Fibroblast of villous mesenchyme (primary cell): Measurements from ENCODE around the gene CAMK1D. TPM values are rescaled to one million over a fixed set of nuclear protein-coding genes. Genes with fewer than 3 reads are reported as not detected.
"Not testable (repeated sequence)": the region's sequence is repeated elsewhere in the genome, so short reads cannot be mapped to it uniquely, and the experiment has no call there.

Experiments used
- DNase-seq: peaks from one replicate; pipeline ENCODE4 v3.0.0-alpha.2; 2010; ENCODE audit warnings: low read depth
- H3K4me3 ChIP-seq: 2 replicates; pipeline ENCODE4 v1.5.1; 2011; ENCODE audit warnings: low read depth, mild to moderate bottlenecking, low read length
- total RNA-seq: library from RNA; depleted of rRNA; stranded (reverse); fragments of >200 nt; gene quantifications from 2 replicates; pipeline ENCODE4 v1.2.3, GENCODE V29; 2012
- TF ChIP-seq, protein P1 (sequence below): IDR thresholded peaks from 2 replicates; pipeline ENCODE4 v1.5.1; 2012; ENCODE audit warnings: low read depth, mild to moderate bottlenecking, low read length; ENCODE audit not compliant: insufficient read depth

Gene CAMK1D
- total RNA-seq, 1 donor, result 1.3 TPM

DNA sequence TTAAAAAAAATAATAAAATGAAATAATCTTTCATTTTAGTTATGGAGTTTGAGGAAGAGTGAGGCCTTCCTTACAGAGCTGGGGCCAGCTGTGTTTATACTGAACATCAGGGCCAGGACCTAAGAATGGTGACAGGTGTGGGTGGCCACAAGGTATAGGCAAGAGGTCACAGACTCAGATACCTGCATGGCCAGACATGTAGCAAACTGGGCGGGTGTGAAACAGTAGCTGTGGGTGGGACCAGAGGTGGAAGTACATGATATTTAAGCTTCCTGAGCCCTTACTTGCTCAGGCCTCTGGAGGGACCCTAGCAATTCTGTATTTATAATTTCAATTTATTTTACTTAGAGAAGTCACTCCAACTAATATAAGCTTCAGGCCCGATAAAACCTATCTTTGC, 27.7 kb upstream of the CAMK1D start:
- H3K4me3 ChIP-seq, result no peak overlapping the region
- DNase-seq, result no peak
- TF ChIP-seq, protein P1, sequence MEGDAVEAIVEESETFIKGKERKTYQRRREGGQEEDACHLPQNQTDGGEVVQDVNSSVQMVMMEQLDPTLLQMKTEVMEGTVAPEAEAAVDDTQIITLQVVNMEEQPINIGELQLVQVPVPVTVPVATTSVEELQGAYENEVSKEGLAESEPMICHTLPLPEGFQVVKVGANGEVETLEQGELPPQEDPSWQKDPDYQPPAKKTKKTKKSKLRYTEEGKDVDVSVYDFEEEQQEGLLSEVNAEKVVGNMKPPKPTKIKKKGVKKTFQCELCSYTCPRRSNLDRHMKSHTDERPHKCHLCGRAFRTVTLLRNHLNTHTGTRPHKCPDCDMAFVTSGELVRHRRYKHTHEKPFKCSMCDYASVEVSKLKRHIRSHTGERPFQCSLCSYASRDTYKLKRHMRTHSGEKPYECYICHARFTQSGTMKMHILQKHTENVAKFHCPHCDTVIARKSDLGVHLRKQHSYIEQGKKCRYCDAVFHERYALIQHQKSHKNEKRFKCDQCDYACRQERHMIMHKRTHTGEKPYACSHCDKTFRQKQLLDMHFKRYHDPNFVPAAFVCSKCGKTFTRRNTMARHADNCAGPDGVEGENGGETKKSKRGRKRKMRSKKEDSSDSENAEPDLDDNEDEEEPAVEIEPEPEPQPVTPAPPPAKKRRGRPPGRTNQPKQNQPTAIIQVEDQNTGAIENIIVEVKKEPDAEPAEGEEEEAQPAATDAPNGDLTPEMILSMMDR, result no peak

DNA sequence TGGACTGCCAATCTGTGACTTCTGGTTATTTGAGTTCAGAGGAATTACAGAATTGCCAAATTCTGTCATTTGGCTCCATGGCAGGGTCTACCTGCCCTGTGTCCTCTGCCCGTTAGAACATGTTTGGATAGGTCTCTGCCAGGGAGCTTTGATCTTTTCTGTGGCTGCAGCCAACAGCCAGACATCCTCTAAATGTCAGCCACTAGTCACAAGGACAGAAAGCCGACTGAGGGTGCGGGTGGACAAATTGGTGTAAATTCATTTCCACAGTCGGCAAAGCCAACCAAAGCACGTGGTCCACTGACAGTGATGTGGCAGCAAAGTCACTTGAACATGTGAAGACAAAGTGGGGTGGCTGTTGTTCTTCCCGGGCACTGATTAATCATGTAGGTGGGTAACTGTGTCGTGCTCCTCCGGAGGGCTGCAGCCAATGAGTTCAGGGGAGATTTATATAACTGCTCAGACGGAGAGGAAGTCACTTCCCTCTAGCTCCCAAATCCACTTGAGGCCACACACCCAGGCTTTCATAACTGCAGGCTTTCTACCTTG, 26.7 kb upstream of the CAMK1D start:
- no peak for DNase-seq
- no peak overlapping the region for H3K4me3 ChIP-seq
- TF ChIP-seq, protein P1, result no peak

DNA sequence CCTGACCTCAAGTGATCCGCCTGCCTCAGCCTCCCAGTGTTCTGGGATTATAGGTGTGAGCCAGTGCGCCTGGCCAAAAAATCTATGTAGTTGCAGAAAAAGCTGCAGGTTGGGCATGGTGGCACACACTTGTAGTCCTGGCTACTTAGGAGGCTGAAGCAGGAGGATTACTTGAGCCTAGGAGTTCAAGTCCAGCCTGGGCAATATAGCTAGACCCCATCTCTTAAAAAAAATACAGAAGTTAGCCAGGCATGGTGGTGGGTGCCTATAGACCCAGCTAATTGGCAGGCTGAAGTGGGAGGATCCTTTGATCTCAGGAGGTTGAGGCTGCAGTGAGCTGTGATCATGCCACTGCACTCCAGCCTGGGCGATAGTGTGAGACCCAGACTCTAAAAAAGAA, 24.8 kb upstream of the CAMK1D start:
- no peak for DNase-seq
- TF ChIP-seq, protein P1, result no peak
- no peak overlapping the region for H3K4me3 ChIP-seq

DNA sequence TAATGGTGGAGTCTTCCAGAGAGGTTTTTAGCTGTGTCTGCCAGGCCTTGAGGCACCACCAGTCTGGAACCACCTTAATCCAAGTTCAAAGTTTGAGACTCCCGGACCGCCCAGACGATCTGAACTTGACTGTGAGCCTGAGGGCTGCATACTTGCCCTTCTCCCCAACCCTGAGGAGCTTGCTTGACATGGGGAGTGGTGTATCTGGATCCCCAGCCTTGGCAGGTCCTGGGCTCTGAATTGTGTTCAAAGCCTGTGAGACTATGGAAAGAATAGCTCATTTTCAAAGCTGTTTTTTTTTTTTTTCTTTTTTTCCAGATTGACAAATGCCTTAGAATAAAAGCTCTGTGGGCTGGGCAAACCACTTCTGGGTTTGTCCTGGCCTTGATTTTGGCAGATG, 22.3 kb upstream of the CAMK1D start:
- no peak overlapping the region for H3K4me3 ChIP-seq
- DNase-seq, result no peak
- TF ChIP-seq, protein P1, result no peak

DNA sequence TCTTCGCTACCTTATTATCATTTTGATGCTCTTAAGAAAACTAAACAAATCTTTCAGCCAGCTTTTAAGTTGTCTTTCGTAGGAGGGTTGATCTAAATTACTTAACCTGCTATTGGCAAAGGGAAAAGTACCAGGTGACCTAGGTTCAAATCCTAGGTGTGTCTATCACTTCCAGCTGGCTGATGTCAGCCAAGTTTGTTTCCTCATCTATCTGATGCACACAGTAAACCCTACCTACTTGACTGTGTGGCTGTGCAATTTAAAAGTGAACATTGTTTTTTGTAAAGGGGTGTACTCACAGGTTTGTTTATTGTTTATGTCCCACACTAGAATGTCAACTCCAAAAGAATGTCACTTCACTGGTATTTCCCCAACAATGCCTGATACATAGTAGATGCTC, 21.9 kb upstream of the CAMK1D start:
- TF ChIP-seq, protein P1, result no peak
- no peak overlapping the region for H3K4me3 ChIP-seq
- no peak for DNase-seq

DNA sequence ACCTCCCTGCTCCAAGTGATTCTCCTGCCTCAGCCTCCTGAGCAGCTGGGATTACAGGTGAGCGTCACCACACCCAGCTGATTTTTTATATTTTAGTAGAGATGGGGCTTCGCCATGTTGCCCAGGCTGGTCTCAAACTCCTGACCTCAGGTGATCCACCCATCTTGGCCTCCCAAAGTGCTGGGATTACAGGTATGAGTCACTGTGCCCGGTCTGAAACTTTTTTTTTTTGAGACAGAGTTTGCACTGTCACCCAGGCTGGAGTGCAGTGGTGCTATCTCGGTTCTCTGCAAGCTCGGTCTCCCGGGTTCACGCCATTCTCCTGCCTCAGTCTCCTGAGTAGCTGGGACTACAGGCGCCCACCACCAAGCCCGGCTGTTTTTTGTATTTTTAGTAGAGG, 21.0 kb upstream of the CAMK1D start:
- not testable (repeated sequence) for DNase-seq, H3K4me3 ChIP-seq

DNA sequence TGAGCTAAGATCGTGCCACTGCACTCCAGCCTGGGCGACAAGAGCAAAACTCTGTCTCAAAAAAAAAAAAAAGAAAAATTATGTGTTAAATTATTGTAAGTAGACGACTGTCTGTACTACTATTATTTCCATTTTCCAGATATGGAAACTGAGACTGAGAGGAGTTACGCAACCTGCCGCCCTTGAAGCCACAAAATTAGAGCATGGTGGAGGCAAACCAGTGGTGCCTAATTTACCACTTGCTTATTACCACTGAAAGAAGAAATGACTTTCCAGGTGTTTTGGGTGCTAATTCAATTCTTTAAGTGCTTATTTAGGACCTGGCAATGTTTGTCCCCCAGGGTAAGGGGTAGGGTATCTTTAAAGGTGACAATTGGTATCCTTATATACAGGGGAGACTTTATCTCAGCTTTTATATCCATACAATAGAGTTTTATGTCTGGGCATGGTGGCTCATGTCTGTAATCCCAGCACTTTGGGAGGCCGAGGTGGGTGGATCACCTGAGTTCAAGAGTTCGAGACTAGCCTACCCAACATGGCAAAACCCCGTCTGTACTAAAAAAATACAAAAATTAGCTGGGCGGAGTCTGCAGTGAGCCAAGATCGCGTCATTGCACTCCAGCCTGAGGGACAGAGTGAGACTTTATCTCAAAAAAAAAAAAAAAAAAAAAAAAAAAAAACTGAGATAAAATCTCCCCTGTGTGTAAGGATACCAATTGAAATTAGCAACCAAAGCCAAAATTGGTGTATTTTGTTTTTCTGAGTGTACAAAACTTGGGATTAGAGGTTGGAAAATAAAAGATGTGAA, 16.6 kb upstream of the CAMK1D start:
- TF ChIP-seq, protein P1, result no peak
- H3K4me3 ChIP-seq, result no peak overlapping the region
- no peak for DNase-seq
